B cell (primary cell): ENCODE results near the gene MDM1. TPM values are rescaled to one million over a fixed set of nuclear protein-coding genes. Genes with fewer than 3 reads are reported as not detected.

Source experiments
- ATAC-seq: fragments of 200-7000 bp; cut with Tn5 transposase; one replicate; pipeline ENCODE4 v1.10.0; 2021; ENCODE audit warnings: low read depth, mild to moderate bottlenecking, moderate number of reproducible peaks, moderate library complexity
- CTCF ChIA-PET: fragments of 350-600 bp; sonication (Branson Sonifier 250); formaldehyde crosslinking; loops from one replicate; lab custom pipeline; 2021; ENCODE audit warnings: antibody characterized with exemption, inconsistent platforms; lab: Charles Lee
- POLR2A ChIA-PET: fragments of 350-600 bp; sonication (Branson Sonifier 250); formaldehyde crosslinking; loops from one replicate; lab custom pipeline; 2021; ENCODE audit warnings: antibody characterized with exemption; lab: Charles Lee
- DNase-seq: peaks from one replicate; pipeline ENCODE4 v3.0.0; 2013
- H2AFZ ChIP-seq: 2 replicates; pipeline ENCODE4 v1.6.1; 2012; ENCODE audit warnings: mild to moderate bottlenecking, low read depth, low read length; ENCODE audit not compliant: insufficient read depth, poor library complexity, severe bottlenecking
- H3K27ac ChIP-seq, 2 donors: 1 replicate in 1 of 2; 2 replicates in 1 of 2; pipeline ENCODE4 v1.5.1; 2012 to 2013; ENCODE audit warnings: low read length in 2 of 2, mild to moderate bottlenecking in 2 of 2, moderate library complexity in 1 of 2
- H3K27me3 ChIP-seq, 4 experiments: fragments of 200-600 bp in 1 of 4; sonication (generic) in 1 of 4; replicated peaks in 1 of 4; 1 replicate in 2 of 4; 2 replicates in 2 of 4; pipeline versions ENCODE4 v1.6.1 to v1.7.0; 2013 to 2016; ENCODE audit warnings: low read length in 3 of 4, mild to moderate bottlenecking in 2 of 4, mixed read lengths in 1 of 4, moderate library complexity in 1 of 4; ENCODE audit not compliant: insufficient read depth in 4 of 4, control insufficient read depth in 3 of 4; ENCODE audit errors: control extremely low read depth in 1 of 4
- H3K36me3 ChIP-seq, 2 experiments: replicated peaks in 1 of 2; 1 replicate in 1 of 2; 2 replicates in 1 of 2; pipeline versions ENCODE4 v1.6.1 to v1.7.1; 2013; ENCODE audit warnings: low read length in 1 of 2; ENCODE audit not compliant: insufficient read depth in 2 of 2, control insufficient read depth in 1 of 2; ENCODE audit errors: control extremely low read depth in 1 of 2, extremely low read depth in 1 of 2
- H3K4me1 ChIP-seq, 2 donors: fragments of 200-600 bp in 1 of 2; sonication (generic) in 1 of 2; 1 replicate in 1 of 2; 2 replicates in 1 of 2; pipeline versions ENCODE4 v1.5.1 to v1.6.1; 2013 to 2017; ENCODE audit warnings: low read length in 2 of 2; ENCODE audit not compliant: control insufficient read depth in 2 of 2, insufficient read depth in 2 of 2
- H3K4me2 ChIP-seq: replicated peaks from 2 replicates; pipeline ENCODE3; 2012; ENCODE audit warnings: mild to moderate bottlenecking, low read depth, low read length; ENCODE audit not compliant: poor library complexity, severe bottlenecking
- H3K4me3 ChIP-seq, 5 experiments: fragments of 200-600 bp in 1 of 5; sonication (generic) in 1 of 5; 1 replicate in 3 of 5; 2 replicates in 2 of 5; pipeline versions ENCODE4 v1.5.1 to v1.7.0; 2011 to 2016; ENCODE audit warnings: low read length in 4 of 5, mild to moderate bottlenecking in 4 of 5, low read depth in 2 of 5, control low read depth in 1 of 5, moderate library complexity in 1 of 5; ENCODE audit not compliant: insufficient read depth in 1 of 5; ENCODE audit errors: control extremely low read depth in 1 of 5, extremely low read depth in 1 of 5
- H3K79me2 ChIP-seq: fragments of 200-600 bp; sonication (generic); one replicate; pipeline ENCODE4 v1.6.0; 2016; ENCODE audit warnings: low read length; ENCODE audit not compliant: control insufficient read depth, insufficient read depth
- H3K9ac ChIP-seq: fragments of 200-600 bp; sonication (generic); 2 replicates; pipeline ENCODE4 v1.6.1; 2017; ENCODE audit warnings: mild to moderate bottlenecking, low read length, moderate library complexity
- H3K9me3 ChIP-seq, 3 donors: one replicate each; pipeline versions ENCODE4 v1.6.1 to v1.7.1; 2013; ENCODE audit warnings: low read length in 2 of 3; ENCODE audit not compliant: control insufficient read depth in 2 of 3, insufficient read depth in 1 of 3; ENCODE audit errors: control extremely low read depth in 1 of 3
- H4K20me1 ChIP-seq: 2 replicates; pipeline ENCODE4 v1.6.0; 2012; ENCODE audit warnings: mild to moderate bottlenecking, low read length; ENCODE audit not compliant: insufficient read depth, control insufficient read depth, poor library complexity, severe bottlenecking
- H3K27ac Mint-ChIP-seq: one replicate; pipeline ENCODE4 v1.8.0; 2021; ENCODE audit warnings: mixed read lengths
- H3K27me3 Mint-ChIP-seq: one replicate; pipeline ENCODE4 v1.8.0; 2021; ENCODE audit warnings: mixed read lengths
- H3K4me1 Mint-ChIP-seq: one replicate; pipeline ENCODE4 v1.8.0; 2021; ENCODE audit warnings: mixed read lengths
- H3K4me3 Mint-ChIP-seq: one replicate; pipeline ENCODE4 v1.8.0; 2021; ENCODE audit warnings: mixed read lengths
- H3K9me3 Mint-ChIP-seq: one replicate; pipeline ENCODE4 v1.8.0; 2022; ENCODE audit warnings: mixed read lengths; ENCODE audit not compliant: insufficient read depth
- CTCF ChIP-seq: fragments of 200-600 bp; IDR thresholded peaks from one replicate; pipeline ENCODE4 v1.8.0; 2022; ENCODE audit warnings: antibody characterized with exemption, mild to moderate bottlenecking
- EZH2 ChIP-seq: IDR thresholded peaks from 2 replicates; pipeline ENCODE4 v1.6.1; 2012; ENCODE audit warnings: borderline replicate concordance, low read depth, mild to moderate bottlenecking, moderate library complexity, low read length; ENCODE audit not compliant: insufficient read depth, poor library complexity, severe bottlenecking
- WGBS: methylation state at CpG from one replicate; pipeline ENCODE4 v1.1.5; 2013; ENCODE audit warnings: missing lambda C conversion rate; ENCODE audit not compliant: insufficient coverage; 5-methylcytosine and 5-hydroxymethylcytosine counted together
- intact Hi-C: fragments of 100-400 bp; cut with micrococcal nuclease; formaldehyde crosslinking; loops from one replicate; pipeline ENCODE4 v1.10.0; 2022
- polyA plus RNA-seq: library from polyadenylated mRNA; depleted of rRNA; stranded (reverse); fragments of >200 nt; gene quantifications from 2 replicates; pipeline ENCODE4 v1.2.3, GENCODE V29; 2012
- total RNA-seq, 2 donors: library from RNA; stranded (reverse); fragments of 120-200 nt in 1 of 2; gene quantifications; 1 replicate in 1 of 2; 2 replicates in 1 of 2; pipeline versions ENCODE4 v1.2.3 to v1.2.4, GENCODE V29; 2013 to 2022

Gene MDM1
- total and polyA plus RNA-seq, 2 donors (not counting 1 experiment from before 2014, with no cell fraction given), result 13.9 to 38.3 TPM

- Histone ChIP-seq H3K9me3 (no peaks in the 10 kb centered on the region), H3K36me3 (no peaks in the 10 kb centered on the region), H4K20me1 (no peaks in the 10 kb centered on the region), H3K4me1 (no peaks in the 10 kb centered on the region), H2AFZ (no peak overlapping the region), H3K27me3 (peaks cover 0 to 4% (median 0%) of the 10 kb centered on the region in 4 experiments), H3K27ac (no peak overlapping the region), H3K79me2 (no peaks in the 10 kb centered on the region), H3K4me2 (no peak overlapping the region), H3K4me3 (no peak overlapping the region), H3K9ac (no peak overlapping the region)
- H3K4me1 Mint-ChIP-seq, result no peaks in the 10 kb centered on the region
- ATAC-seq (no peak), DNase-seq (no peak)
- CTCF ChIA-PET, result interaction anchor here (0.5 to 1.1 kb wide), 2 partner anchors 37 to 220 kb away, joined by 3 read pairs; no protein-coding TSS in a partner anchor
- no peaks in the 10 kb centered on the region for H3K9me3 Mint-ChIP-seq
- H3K27me3 Mint-ChIP-seq, result peaks cover 12% of the 10 kb centered on the region
- WGBS, result 100% methylated on average over 1 of the region's 3 CpGs
- intact Hi-C loops, result no loop called here
- H3K4me3 Mint-ChIP-seq, result no peak overlapping the region
- POLR2A ChIA-PET, result no interaction called here
- TF ChIP-seq EZH2, result no peak
- TF ChIP-seq CTCF, result no peak
- no peak overlapping the region for H3K27ac Mint-ChIP-seq
Measured at GRCh38 chr12:68260153-68260552, 72.0 kb downstream of the MDM1 start.

- Histone ChIP-seq H3K27me3 (peaks cover 0 to 4% (median 0%) of the 10 kb centered on the region in 4 experiments), H3K36me3 (no peaks in the 10 kb centered on the region), H3K9me3 (no peaks in the 10 kb centered on the region), H3K27ac (no peak overlapping the region), H2AFZ (no peak overlapping the region), H3K4me2 (no peak overlapping the region), H3K9ac (no peak overlapping the region), H3K4me3 (no peak overlapping the region), H3K4me1 (no peaks in the 10 kb centered on the region), H4K20me1 (no peaks in the 10 kb centered on the region), H3K79me2 (no peaks in the 10 kb centered on the region)
- TF ChIP-seq EZH2 (no peak), CTCF (no peak)
- Mint-ChIP-seq H3K4me3 (no peak overlapping the region), H3K27me3 (peaks cover 12% of the 10 kb centered on the region), H3K9me3 (no peaks in the 10 kb centered on the region), H3K27ac (no peak overlapping the region), H3K4me1 (no peaks in the 10 kb centered on the region)
- intact Hi-C loops, result no loop called here
- no peak for ATAC-seq
- POLR2A ChIA-PET, result no interaction called here
- no peak for DNase-seq
- CTCF ChIA-PET, result interaction anchor here (0.5 to 1.1 kb wide), 2 partner anchors 37 to 219 kb away, joined by 3 read pairs; no protein-coding TSS in a partner anchor
- no CpG with 5 or more reads among the region's 3 CpGs for WGBS
Measured at GRCh38 chr12:68259318-68259940, 72.7 kb downstream of the MDM1 start.
